OCI-M2 (cell line): ENCODE measurements around the gene APOO.

ENCODE experiments used
- DNase-seq: peaks from one replicate; lab custom pipeline; 2025; ENCODE audit not compliant: unreplicated experiment; lab: John Stamatoyannopoulos, UW

APOO gene

GRCh38 chrX:23788521-23788920 is 119.2 kb downstream of the APOO start:
- DNase-seq = no peak

DNA sequence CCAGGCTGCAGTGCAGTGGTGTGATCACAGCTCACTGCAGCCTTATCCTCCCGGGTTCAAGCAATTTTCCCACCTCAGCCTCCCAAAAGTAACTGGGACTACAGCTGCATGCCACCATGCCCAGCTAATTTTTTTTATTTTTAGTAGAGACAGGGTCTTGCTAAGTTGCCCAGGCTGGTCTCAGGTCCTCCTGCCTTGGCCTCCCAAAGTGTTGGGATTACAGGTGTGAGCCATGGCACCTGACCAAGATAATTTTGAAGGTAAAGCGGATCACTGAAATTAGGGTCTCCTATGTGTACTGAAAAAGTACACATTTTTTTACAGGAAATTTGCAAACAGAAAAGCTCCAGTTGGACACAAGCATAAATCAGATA is 120.0 kb downstream of the APOO start:
- no peak for DNase-seq

DNA sequence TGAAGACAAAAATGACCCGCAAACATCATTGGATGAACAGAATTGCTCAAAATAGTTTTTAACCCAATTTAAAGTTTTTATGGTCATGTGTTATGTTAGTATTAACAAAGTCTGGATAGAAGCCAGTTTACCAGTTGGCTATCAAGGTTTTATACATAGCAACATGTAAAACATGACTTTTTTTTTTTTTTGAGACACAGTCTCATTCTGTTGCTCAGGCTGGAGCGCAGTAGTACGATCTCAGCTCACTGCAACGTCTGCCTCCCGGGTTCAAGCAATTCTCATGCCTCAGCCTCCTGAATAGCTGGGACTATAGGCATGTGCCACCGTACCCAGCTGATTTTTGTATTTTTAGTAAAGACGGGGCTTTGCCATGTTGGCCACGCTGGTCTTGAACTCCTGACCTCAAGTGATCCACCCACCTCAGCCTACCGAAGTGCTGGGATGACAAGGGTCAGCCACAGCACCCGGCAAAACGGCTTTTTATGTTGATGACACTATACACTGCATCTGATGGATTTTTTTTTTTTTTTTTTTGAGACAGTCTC is 121.4 kb downstream of the APOO start:
- DNase-seq = no peak

DNA sequence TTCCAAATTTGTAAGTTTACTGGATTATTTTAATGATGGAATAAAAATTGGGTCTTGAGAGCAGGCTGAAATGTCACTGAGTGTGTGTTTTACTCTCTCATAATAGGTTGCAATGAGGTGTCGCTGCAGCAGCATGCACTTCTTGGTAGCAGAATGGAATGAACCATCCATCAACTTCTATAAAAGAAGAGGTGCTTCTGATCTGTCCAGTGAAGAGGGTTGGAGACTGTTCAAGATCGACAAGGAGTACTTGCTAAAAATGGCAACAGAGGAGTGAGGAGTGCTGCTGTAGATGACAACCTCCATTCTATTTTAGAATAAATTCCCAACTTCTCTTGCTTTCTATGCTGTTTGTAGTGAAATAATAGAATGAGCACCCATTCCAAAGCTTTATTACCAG is 122.2 kb downstream of the APOO start:
- DNase-seq = no peak

- DNase-seq = no peak
These were observed 123.0 kb downstream of the APOO start for GRCh38 chrX:23784470-23785331.

GRCh38 chrX:23783589-23784469 is 123.9 kb downstream of the APOO start:
- no peak for DNase-seq
